HG02588 (cell line): ENCODE data around the gene ERC1.

Source experiments
- ATAC-seq: cut with Tn5 transposase; IDR thresholded peaks from one replicate; pipeline ENCODE4 v1.9.1; 2021; ENCODE audit warnings: mild to moderate bottlenecking, moderate library complexity; ENCODE audit not compliant: unreplicated experiment

ERC1 gene

DNA sequence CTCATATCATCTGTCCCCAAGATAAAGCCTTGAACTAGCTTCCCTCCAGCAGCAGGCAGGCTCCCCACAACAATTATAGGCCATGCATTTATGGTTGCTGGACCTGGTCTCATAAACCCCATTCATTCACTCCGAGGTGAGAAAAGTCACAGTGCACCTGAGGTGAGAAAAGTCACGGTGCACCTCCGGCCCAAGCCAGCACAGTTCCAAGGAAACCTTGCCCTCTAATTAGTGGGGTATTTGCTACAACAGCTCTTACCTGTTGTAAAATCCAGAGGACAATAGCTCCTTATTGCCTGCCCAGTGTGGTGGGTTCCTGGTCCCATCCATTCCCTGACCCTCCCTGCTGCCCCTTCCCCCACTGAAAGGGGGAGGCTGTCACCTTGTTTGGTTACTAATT lies 537.8 kb downstream of the ERC1 start:
- no peak for ATAC-seq

GRCh38 chr12:1529228-1529861 lies 538.3 kb downstream of the ERC1 start:
- ATAC-seq, result no peak

DNA sequence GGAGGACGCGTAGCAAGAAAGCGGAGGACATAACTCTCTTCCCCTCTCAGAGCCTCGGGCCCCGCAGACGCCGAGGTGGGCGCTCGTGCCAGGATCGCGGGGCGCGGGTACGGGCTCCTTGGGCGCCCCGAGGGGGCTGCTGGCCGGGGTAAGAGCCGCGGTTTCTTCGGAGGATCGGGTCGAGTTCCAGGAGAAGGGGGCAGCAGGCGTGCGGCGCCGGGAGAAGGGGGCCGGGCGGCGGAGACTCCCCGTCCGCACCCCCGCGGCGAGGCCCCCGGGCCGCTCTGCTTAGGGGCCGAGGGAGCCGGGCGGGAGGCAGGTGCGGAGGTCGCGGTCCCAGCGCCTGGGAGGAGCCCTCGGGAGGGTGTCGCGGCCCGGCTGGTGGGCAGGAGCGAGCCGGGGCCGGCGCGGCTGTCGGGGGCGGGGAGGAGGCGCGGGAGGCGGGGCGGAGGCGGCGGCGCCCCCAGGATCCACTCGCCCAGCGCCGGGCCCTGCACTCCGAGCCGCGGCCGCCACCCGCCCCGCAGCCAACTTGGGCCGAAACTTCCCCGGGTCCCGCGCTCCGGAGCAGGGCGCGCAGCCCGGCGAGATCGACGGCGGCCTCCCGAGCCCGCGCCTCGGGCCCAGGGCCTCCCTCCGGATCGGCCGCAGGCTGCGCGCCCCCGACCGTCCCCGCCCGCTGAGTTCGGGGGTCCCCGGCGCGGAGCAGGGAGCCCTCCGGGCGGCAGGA lies 539.0 kb downstream of the ERC1 start:
- peak; percentile 27 for ATAC-seq

GRCh38 chr12:1530592-1531152 lies 539.6 kb downstream of the ERC1 start:
- ATAC-seq, result no peak

DNA sequence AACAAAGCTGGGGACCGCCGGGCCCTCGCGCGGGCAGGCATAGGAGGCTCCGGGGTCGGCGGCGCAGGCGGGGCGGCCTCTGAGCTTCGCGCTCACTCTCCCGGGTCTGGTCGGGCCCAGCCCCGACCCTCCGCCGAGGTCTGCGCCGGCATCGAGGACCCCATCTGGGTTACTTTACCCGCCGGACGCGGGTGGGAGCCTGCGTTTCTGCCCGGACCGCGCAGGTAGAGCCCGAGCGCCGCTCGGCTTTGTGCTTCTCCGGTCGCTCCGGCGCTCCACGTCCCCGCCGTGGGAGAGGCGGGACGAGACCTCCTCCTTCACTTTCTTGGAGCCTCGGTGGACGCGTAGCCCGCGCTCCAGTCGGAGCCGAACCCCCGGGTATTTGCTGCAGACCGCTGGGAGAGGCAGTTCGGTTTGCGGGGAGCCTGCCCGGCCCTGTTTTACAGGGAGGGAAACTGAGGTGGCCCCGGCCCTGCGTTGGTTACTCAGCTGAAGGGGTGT lies 540.2 kb downstream of the ERC1 start:
- no peak for ATAC-seq

GRCh38 chr12:1531654-1532374 lies 540.8 kb downstream of the ERC1 start:
- ATAC-seq, result no peak

DNA sequence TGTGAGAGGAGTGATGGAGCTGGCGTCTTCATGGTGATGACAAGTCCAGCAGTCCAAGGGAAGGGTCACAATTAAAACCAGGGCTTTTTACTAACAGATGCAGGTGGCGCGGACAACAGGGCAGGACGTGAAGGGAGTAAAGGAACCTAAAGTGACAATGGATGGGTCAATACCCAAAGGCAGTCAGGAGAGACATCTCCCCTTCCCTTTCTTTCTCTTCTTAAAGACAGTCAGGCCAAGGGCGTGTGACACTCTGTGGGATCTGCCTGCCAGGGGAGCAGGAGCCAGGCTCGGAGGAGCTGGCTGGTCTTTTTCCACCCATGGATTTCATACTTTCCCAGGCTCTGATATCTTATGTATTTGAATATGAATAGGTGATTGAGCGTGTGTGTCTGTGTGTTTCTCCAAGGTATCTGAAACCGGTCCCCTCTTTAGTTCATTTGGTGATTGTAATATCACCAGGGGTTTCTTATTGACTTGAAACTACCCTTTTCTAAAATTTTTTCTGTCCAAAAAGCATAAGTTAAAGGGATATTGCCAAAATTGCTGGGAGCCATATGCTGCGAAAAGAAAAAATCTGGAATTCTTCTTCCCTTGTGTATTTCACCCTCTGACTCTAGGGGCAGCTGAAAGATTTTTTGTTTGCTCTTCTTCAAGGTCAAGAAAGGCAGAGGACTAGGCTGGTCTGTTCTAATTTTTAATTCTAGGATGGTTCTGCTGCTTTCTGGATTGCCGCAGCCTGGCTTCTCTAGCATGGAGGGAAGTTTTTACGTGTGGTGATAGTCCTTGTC lies 541.5 kb downstream of the ERC1 start:
- ATAC-seq, result no peak

DNA sequence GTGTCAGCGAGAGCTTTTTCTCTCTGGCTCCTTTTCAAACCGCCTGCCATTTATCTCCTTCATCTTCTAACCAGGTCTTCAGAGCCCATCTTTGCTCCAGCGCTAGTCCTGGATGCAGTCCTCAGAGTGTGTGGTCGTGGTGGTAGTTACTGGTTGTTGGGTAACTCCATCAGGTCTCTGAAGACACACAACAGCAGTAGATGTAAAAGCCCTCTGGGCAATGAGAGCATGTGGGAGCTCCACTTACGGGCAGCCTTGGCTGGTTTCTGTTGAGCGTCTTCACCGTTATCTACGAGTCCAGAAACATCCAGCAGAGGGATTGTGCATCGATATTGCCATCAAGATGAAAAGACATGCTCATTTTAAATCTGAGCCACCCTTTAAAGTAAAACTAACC lies 542.2 kb downstream of the ERC1 start:
- peak; percentile 3 for ATAC-seq

- peak; percentile 36 for ATAC-seq
These were observed 542.7 kb downstream of the ERC1 start for GRCh38 chr12:1533602-1534304.

- ATAC-seq, result peak; percentile 30
These were observed 543.7 kb downstream of the ERC1 start for GRCh38 chr12:1534748-1535147.

DNA sequence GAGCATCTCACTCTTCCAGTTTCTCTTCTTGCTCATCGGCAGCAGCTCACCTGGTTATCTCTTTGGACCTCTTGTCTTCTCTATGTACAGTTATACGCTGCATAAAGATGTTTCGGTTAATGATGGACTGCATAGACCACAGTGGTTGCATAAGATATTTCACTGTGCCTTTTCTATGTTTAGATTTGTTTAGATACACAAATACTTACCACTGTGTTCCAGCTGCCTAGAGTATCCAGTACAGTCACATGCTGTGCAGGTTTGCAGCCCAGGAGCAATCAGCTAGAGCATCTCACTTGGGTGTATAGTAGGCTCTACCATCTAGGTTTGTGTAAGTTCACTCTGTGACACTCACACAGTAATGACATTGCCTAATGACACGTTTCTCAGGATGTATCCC lies 545.8 kb downstream of the ERC1 start:
- ATAC-seq, result no peak

- ATAC-seq, result no peak
These were observed 548.1 kb downstream of the ERC1 start for GRCh38 chr12:1539135-1539534.

GRCh38 chr12:1540690-1541089 lies 549.7 kb downstream of the ERC1 start:
- ATAC-seq, result no peak

DNA sequence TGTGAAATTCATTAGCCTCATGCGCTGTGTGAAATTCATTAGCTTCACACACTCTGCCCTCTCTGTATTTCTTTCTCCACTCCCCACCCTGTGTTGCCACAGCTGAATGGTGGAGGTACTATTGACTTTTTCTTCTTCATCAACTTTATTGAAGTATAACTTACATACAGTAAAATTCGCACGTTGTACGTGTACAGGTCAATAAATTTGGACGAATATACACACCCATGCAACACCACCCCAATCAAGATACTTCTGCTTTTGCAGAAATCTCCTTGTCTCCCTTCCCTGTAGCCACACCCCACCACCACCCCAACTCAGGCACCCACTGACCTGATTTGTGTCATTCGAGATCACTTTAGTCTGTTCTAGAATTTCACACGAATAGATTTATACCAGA lies 551.6 kb downstream of the ERC1 start:
- no peak for ATAC-seq

- no peak for ATAC-seq
These were observed 554.1 kb downstream of the ERC1 start for GRCh38 chr12:1544996-1545700.
